Activated effector memory CD4-positive, alpha-beta T cell treated with anti-CD3 and anti-CD28 coated beads, Interleukin-2, amount 50 U/mL, for 16 hours (primary cell): ENCODE data around the gene CARD8.
"Not testable (repeated sequence)": the region's sequence is repeated elsewhere in the genome, so short reads cannot be mapped to it uniquely, and the experiment has no call there.

Experiments used
- DNase-seq: peaks from one replicate; pipeline ENCODE4 v3.0.0-alpha.2; 2020

Gene CARD8

GRCh38 chr19:48258350-48258749 lies 2.6 kb upstream of the CARD8 start:
- peak; percentile 69 for DNase-seq

DNA sequence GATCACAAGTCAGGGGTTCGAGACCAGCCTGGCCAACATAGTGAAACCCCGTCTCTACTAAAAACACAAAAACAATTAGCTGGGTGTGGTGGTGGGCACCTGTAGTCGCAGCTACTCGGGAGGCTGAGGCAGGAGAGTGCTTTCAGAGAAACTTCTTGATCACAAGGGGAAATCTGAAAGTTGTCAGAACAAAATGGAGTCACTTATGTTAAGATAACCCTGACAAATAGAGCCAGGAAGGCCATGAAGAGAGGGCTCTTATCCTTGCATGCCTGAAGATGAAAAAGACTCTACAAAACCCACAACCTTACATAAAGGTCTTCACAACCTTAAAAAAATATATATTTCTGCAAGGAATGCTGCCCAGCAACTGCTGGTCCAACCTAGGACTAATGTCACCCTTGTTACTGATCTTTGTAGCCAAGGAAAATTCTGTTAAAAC lies 1.2 kb downstream of the CARD8 start:
- no peak for DNase-seq

DNA sequence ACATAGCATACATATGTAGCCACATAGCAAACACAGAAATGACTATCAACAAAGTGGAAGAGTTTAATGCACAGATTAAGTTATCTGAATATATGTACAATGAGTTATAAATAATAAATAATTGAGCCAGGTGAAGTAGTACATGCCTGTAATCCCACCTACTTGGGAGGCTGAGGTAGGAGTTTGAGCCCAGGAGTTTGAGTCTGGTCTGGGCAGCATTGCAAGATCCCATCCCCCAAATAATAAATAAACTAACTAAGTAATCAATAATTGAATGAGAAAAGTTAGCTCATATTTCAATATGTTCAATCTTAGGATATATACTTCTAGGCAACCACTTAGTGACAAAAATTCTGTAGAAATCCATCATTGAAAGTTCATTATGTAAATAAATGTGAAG lies 1.7 kb downstream of the CARD8 start:
- DNase-seq: no peak

- no peak for DNase-seq
Measured at GRCh38 chr19:48252609-48253008, 3.1 kb downstream of the CARD8 start.

DNA sequence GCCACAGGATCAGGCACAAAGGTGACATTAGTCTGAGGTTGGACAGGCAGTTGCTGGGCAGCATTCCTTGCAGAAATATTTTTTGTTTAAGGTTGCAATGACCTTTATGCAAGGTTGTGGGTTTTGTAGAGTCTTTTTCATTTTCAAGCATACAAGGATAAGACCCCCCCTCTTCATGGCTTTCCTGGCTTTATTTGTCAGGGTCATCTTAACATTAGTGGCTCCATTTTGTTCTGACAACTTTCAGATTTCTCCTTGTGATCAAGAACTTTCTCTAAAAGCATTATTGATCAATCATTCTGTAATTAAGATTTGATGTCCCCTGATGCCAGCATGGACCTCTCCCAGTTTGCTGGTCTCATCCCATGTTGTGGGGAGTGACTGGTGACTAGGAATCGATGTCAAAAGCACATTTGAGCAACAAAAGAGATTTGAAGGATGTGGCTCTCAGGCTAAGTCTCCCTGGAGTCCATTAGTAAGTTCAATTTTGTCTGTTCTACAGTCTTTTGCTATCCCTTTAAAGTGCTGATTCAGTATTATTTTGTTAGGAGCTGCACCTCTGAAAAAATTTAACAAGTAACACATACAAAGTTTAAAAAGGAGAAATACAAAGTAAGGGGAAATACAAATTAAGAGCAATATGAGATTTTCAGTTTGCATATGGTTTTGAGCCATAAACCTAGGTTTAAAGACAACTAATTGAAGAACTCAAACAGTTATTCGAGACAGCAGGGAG lies 5.3 kb downstream of the CARD8 start:
- no peak for DNase-seq

DNA sequence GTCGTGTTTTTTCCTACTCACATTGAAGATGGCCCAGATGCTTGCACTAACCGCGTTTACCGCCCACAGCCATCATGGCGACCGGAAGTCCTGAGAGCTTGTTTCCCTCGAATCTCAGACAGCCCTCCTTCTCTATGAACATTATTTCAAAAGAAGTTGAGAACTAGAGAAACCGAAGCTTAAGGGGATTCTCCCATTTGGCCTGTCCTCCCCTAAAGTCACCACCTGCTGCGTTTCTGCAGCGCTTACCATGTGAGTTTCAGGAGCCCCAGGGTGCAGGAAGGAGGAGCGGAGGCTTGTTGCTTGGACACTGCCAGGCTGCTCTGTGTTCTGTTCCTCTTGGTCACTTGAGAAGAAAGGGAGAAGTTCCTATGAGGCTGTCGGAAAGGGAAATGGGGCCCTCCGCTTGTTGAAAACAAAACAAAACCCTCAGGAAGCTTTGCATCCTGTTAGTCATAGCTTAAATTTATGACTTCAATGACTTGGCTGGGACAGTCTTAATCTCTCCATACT lies 6.2 kb downstream of the CARD8 start:
- peak; percentile 92 for DNase-seq

DNA sequence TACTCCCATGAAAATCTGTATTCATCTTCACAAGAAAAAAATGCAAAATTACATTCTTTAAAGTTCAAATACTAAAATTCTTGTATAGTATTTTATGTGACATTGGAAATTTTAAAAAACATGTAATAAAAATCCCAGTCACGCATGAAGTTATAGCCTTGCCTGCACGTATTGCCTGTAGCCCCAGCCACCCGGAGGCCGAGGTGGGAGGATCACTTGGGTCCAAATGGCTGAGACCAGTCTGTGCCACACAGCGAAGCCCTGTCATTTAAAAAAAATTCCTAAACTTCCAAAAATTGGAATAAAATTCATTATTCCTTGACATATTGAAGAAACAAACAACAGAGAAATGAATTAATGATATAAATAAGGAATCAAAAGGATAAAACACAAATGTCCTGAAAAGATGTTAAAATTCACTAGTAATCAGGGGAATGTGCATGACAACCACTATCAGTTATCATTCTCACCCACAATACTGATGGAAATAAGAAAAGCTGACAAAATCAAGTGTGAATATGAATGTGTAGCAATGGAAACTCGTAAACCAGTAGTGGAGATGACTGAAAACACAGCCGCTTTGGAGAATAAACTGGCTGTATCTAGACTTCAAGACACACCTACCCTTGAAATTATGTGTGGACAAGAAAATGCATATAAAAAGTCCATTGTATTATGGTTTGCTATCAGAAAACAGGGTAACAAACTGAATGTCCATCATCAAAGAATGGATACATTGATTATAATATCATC lies 7.5 kb downstream of the CARD8 start:
- DNase-seq: no peak

DNA sequence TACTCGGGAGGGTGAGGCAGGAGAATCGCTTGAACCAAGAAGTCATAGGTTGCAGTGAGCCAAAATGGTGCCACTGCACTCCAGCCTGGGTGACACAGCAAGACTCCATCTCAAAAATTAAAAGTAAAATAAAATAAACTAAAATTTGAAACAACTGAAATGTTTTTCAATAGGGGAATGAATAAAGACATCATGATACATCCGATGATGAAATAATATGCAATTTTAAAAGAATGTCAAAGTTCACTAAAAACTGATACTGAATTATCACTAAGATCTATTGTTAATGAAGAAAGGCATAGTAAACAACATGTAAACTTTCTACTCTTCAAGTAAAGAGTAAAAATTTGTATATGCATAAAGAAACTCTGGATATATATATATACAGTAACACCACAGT lies 8.5 kb downstream of the CARD8 start:
- no peak for DNase-seq

- no peak for DNase-seq
Measured at GRCh38 chr19:48246101-48246500, 9.6 kb downstream of the CARD8 start.

- DNase-seq: peak; percentile 76
Measured at GRCh38 chr19:48244281-48244680, 11.4 kb downstream of the CARD8 start.

GRCh38 chr19:48241771-48242170 lies 13.9 kb downstream of the CARD8 start:
- not testable (repeated sequence) for DNase-seq

DNA sequence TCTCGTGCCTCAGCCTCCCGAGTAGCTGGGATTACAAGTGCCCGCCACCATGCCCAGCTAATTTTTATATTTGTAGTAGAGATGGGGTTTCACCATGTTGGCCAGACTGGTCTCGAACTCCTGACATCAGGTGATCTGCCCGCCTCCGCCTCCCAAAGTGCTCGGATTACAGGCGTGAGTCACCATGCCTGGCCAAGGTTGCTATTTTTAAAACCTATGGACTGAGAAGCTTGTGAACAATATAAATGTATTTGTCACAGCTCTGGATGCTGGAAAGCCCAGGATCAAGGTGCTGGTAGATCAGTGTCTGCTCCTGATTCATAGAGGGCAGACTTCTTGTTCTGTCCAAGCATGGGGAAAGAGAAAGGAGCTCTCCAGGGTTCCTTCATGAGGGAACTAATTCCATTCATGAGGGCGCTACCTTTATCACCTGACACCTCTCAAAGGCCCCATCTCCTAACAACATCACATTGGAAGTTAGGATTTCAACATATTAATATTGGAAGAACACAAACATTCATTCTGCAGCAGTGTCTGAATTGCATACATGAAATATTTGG lies 16.1 kb downstream of the CARD8 start:
- DNase-seq: no peak

DNA sequence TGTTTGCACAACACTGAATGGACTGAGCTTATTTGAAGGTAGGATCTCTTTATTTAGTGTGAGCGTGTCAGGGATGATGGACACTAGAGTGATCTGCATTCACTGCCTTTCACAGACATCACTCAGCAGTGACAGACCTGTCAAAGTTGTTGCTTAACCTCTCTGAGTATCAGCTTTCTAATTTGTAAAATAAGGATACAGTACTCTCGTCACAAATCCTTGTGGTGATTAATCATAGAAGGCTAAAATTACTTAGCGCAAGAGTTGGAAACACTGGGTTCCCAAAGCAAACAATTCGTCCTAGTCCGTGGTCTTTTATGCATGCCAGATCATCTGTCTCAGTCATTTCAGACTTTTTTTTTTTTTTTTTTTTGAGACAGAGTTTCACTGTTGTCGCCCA lies 16.6 kb downstream of the CARD8 start:
- no peak for DNase-seq

DNA sequence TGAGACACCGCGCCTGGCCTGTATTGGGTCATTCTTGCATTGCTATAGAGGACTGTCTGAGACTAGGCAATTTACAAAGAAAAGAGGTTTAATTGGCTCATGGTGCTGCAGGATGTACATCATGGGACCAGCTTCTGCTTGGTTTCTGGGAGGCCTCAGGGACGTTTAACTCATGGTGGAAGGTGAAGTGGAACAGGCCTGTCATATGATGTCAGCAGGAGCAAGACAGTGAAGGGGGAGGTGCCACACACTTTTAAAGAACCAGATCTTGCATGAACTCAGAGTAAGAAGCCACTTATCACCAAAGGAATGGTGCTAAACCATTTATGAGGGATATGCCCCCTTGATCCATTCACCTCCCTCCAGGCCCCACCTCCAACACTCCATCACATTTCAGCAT lies 18.7 kb downstream of the CARD8 start:
- no peak for DNase-seq

DNA sequence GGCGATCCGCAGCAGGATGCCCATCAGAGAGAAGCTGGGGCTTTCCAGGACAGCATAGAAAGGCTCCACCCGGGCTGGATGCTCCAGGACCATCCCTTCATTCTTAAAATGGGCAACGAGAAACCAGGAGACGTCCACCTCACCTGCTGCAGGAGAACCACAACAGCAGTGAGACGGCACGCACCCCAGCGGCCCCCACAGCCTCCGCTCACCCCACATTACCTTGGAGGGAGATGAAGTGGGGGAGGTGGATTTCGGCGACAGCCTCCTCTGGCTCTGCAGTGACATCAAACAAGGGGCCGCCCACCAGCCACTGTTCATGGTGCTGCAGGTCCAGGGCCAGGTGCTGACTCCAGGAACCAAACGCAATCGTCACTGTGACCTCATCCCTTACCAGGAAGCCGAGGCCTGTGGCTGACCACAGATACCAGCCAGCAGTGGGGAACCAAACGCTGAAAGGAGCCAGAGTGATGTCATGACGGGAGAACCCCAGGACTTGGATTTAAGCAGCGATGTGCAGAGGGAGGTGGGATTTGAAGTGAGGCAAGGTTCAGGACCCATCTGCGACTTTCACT lies 25.1 kb downstream of the CARD8 start:
- DNase-seq: no peak

DNA sequence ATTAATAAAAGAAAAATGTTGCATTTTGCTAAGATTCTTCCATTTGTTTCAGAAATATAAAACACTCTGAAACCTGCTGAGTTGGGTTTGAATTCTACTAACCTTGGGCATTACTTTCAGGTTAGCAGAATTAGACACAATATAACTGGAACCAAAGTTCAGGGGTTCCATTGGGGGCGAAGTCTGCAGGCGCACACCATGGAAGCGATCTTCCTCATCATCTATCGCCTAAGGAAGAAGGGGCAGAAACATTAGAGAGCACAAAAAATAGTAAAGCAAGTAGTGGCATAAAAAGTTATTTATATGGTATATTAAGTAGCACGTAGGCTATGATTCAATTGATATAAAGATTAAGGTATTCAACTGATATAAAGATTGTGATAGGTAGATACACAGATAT lies 34.1 kb downstream of the CARD8 start:
- no peak for DNase-seq

DNA sequence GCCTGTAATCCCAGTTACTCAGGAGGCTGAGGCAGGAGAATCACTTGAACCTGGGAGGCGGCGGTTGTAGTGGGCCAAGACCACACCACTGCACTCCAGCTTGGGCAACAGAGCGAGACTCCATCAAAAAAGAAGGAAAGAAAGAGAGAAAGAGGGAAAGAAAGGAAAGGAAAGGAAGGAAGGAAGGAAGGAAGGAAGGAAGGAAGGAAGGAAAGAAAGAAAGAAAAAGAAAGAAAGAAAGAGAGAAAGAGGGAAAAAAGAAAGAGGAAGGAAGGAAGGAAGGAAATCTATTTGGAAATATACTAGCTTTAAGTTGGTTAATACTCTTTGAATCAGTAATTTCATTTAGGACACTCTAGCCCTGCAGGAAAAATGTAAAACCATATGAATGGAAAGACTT lies 34.9 kb downstream of the CARD8 start:
- DNase-seq: not testable (repeated sequence)

DNA sequence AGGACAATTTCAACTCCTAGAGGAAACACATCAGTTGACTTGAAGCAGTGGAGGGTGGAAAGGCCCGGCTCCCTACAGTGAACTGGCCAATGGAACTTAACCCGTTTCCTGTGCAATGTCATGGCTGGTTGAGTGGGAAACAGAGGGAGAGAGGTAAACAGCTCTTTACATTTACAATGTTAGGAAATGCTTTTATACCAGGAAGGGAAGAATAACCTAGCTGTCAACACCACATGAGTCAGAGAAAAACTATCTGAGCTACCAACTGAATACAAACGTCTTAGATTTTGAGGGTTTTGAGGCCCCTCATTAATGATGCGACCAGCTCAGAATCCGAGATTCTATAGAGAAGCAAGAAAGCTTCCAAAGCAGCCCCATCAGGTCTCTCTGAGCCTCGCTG lies 36.7 kb downstream of the CARD8 start:
- DNase-seq: no peak

GRCh38 chr19:48216933-48217332 lies 38.8 kb downstream of the CARD8 start:
- no peak for DNase-seq

DNA sequence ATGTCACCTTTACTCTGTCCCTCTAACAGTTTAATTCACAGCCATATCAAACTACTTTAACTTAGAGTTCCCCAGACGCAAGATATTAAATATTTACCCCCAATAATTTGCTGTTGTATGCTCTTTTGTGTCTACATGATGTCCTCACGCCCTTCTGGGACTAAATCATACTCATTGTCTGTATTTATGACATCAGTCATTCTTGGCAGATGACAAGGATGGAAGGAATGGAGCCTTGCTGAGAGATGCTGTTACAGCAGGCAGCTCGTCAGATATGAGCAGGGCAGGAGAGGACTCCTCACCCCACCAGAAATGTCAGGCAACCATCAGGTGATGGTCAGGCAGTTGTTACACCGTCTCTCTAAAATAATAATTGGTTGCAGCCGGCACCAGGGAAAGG lies 41.8 kb downstream of the CARD8 start:
- no peak for DNase-seq

DNA sequence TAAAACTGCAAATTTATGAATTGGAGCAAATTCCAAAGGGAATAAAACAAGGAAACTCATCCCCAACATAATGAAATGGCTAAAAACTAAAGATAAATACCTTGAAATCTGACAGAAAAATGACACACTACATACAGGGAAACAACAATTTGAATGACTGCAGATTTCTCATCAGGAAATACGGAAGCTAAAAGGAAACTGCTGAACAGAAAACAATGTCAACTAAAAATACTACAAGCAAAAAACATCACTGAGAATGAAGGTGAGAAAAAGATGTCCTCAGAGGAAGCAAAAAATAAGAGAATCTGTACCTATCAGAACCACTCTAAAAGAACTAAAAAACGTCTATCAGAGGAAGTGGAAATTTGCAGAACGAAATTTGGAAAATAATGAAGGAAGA lies 45.7 kb downstream of the CARD8 start:
- DNase-seq: no peak

DNA sequence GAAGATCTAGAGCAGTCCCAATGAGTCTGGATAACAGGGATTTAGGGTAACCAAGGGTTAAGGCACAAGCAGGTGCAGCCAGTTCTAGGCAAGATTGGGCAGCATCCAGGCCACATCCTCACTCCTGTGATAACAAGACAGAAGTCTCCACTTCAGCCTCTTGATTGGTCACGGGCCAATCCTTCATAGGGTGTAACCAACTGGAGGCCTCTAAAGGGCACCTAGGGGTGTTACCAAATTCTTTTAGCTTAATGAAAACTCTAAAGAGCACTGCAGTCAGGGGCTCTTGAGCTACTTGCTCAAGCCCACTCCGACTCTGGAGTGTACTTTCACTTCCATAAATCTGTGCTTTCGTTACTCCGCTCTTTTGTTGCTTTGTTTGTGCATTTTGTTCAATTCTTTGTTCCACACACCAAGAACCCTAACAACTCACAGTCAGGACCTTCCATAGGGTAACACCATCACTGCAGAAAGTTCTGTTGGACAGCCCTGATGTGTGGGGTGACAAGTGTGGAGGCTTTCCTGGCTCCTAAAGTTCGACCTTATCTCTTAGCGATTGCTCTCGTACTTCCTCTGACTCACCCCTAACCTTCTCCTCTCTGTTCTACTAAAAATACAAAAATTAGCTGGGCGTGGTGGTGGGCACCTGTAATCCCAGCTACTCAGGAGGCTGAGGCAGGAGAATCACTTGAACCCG lies 49.2 kb downstream of the CARD8 start:
- no peak for DNase-seq
